K562 (cell line): Measurements from ENCODE around the gene SNX30. TPM values are rescaled to one million over a fixed set of nuclear protein-coding genes. Genes with fewer than 3 reads are reported as not detected.

ENCODE experiments used
- CBFB ChIP-seq: sonication (generic); formaldehyde crosslinking; IDR thresholded peaks from 2 replicates; pipeline ENCODE4 v1.4.0; 2020; ENCODE audit warnings: mild to moderate bottlenecking, missing genetic modification reagents
- DACH1 ChIP-seq: fragments of 450-650 bp; IDR thresholded peaks from 2 replicates; pipeline ENCODE4 v1.6.1; 2018; ENCODE audit not compliant: partially characterized antibody
- DIDO1 ChIP-seq: fragments of 450-650 bp; IDR thresholded peaks from 2 replicates; pipeline ENCODE4 v1.6.1; 2016; ENCODE audit warnings: low read depth, missing biosample characterization, missing genetic modification characterization
- ESRRA ChIP-seq: fragments of 450-650 bp; IDR thresholded peaks from 2 replicates; pipeline ENCODE4 v1.6.1; 2014; ENCODE audit warnings: low read depth, mild to moderate bottlenecking, moderate library complexity, borderline replicate concordance
- GABPA ChIP-seq: fragments of 200-800 bp; sonication (Bioruptor generic); conservative IDR thresholded peaks from 2 replicates; pipeline ENCODE4 v1.6.1; 2016; ENCODE audit warnings: low read depth, missing genetic modification characterization, missing compliant biosample characterization
- GTF3C2 ChIP-seq: IDR thresholded peaks from 3 replicates; pipeline ENCODE4 v1.6.1; 2011; ENCODE audit warnings: borderline replicate concordance, mild to moderate bottlenecking, moderate library complexity; ENCODE audit not compliant: insufficient read length; ENCODE audit errors: extremely low read depth
- HDAC2 ChIP-seq: fragments of 450-650 bp; IDR thresholded peaks from 2 replicates; pipeline ENCODE4 v1.6.1; 2016; ENCODE audit warnings: mild to moderate bottlenecking
- HEY1 ChIP-seq: fragments of 250-450 bp; sonication (Bioruptor Pico); IDR thresholded peaks from 2 replicates; pipeline ENCODE4 v1.5.0; 2020; ENCODE audit warnings: mild to moderate bottlenecking, moderate library complexity, borderline replicate concordance
- KDM4B ChIP-seq, 2 experiments: fragments of 450-650 bp in 1 of 2; sonication (generic) in 1 of 2; IDR thresholded peaks; 2 replicates each; pipeline ENCODE4 v1.6.1; 2016 to 2017; ENCODE audit warnings: borderline replicate concordance in 2 of 2, antibody characterized with exemption in 1 of 2, low read depth in 1 of 2, mild to moderate bottlenecking in 1 of 2
- MCM5 ChIP-seq: fragments of 450-650 bp; IDR thresholded peaks from 2 replicates; pipeline ENCODE4 v1.6.1; 2016; ENCODE audit warnings: low read depth
- NR2F6 ChIP-seq: fragments of 450-650 bp; formaldehyde crosslinking; IDR thresholded peaks from 2 replicates; pipeline ENCODE4 v1.4.0; 2020; ENCODE audit warnings: mild to moderate bottlenecking
- RBM39 ChIP-seq: fragments of 200-400 bp; formaldehyde crosslinking; optimal IDR thresholded peaks from 2 replicates; pipeline ENCODE3; 2018; ENCODE audit warnings: low read depth, low read length
- SRSF3 ChIP-seq: fragments of 200-400 bp; formaldehyde crosslinking; IDR thresholded peaks from 2 replicates; pipeline ENCODE4 v1.6.1; 2016; ENCODE audit warnings: mild to moderate bottlenecking, low read length, moderate library complexity; ENCODE audit not compliant: insufficient read depth
- TAF9B ChIP-seq: fragments of 450-650 bp; IDR thresholded peaks from 2 replicates; pipeline ENCODE4 v1.6.1; 2018; ENCODE audit warnings: mild to moderate bottlenecking; ENCODE audit not compliant: partially characterized antibody
- TFAP4 ChIP-seq: sonication (generic); formaldehyde crosslinking; IDR thresholded peaks from 2 replicates; pipeline ENCODE4 v1.8.0; 2022; ENCODE audit warnings: missing genetic modification reagents, mild to moderate bottlenecking, moderate library complexity, borderline replicate concordance
- ZBTB2 ChIP-seq: fragments of 450-650 bp; IDR thresholded peaks from 2 replicates; pipeline ENCODE4 v1.6.1; 2016; ENCODE audit warnings: antibody characterized with exemption
- ZBTB34 ChIP-seq: fragments of 250-450 bp; sonication (Bioruptor Pico); IDR thresholded peaks from 2 replicates; pipeline ENCODE4 v1.8.0; 2021; ENCODE audit warnings: mild to moderate bottlenecking, moderate library complexity
- ZBTB43 ChIP-seq: sonication (generic); formaldehyde crosslinking; IDR thresholded peaks from 2 replicates; pipeline ENCODE4 v1.8.0; 2023; ENCODE audit warnings: mild to moderate bottlenecking, missing genetic modification reagents
- ZNF583 ChIP-seq: fragments of 250-450 bp; sonication (Bioruptor Pico); IDR thresholded peaks from 2 replicates; pipeline ENCODE4 v1.4.0; 2020
- ZNF707 ChIP-seq: fragments of 250-450 bp; sonication (Bioruptor Pico); conservative IDR thresholded peaks from 2 replicates; pipeline ENCODE4 v1.8.0; 2022; ENCODE audit warnings: inconsistent platforms, mild to moderate bottlenecking, moderate library complexity
- ZNF76 ChIP-seq: fragments of 250-450 bp; sonication (Bioruptor Pico); IDR thresholded peaks from 2 replicates; pipeline ENCODE4 v1.4.0; 2020; ENCODE audit warnings: mild to moderate bottlenecking, moderate library complexity, borderline replicate concordance
- polyA plus RNA-seq, 8 experiments: library from polyadenylated mRNA; depleted of rRNA in 4 of 8; stranded (reverse) in 5 of 8; unstranded in 3 of 8; fragments of >200 nt; fragmentation: Nextera tagmentation in 2 of 8; fragmentation: Illumina TruSeq in 1 of 8; extraction: Ambion mirVana in 2 of 8; extraction: Trizol in 1 of 8; gene quantifications; 2 replicates each; pipeline versions ENCODE4 v1.2.1 to v1.2.3, GENCODE V29; 2011 to 2014; ENCODE audit warnings: inconsistent platforms in 1 of 8, missing spikeins in 1 of 8
- total RNA-seq, 7 experiments: library from RNA; depleted of rRNA in 6 of 7; stranded (reverse); fragments of >200 nt in 6 of 7; fragmentation: Illumina TruSeq in 2 of 7; extraction: Trizol in 2 of 7; gene quantifications; 2 replicates each; pipeline versions ENCODE4 v1.2.1 to v1.2.3, GENCODE V29; 2011 to 2021; ENCODE audit warnings: low replicate concordance in 1 of 7

SNX30 gene
- total and polyA plus RNA-seq, 9 of the 15 experiments (the other 6 are each of a cell fraction or from before 2014, with no cell fraction given) = 0.76 to 5.9 (median 3.3) TPM

GRCh38 chr9:112717661-112718331 lies 32.8 kb upstream of the SNX30 start, which contains the start of gene INIP (continued):
- TF ChIP-seq TFAP4 (CRISPR knock-in tag) = peak; percentile 53
- no peak for TF ChIP-seq ZBTB34 (CRISPR knock-in tag)
- no peak for TF ChIP-seq ZNF707 (CRISPR knock-in tag)
- no peak for TF ChIP-seq GTF3C2
- TF ChIP-seq RBM39 = no peak
- no peak for TF ChIP-seq ZBTB43 (CRISPR knock-in tag)
- TF ChIP-seq ZNF583 (CRISPR knock-in tag) = no peak
- TF ChIP-seq CBFB (CRISPR knock-in tag) = no peak
- TF ChIP-seq ESRRA = peak; percentile 80
- TF ChIP-seq GABPA = peak; percentile 94
- peak; percentile 55; the same call in 1 of the 2 replicates for TF ChIP-seq DIDO1 (tag)
- no peak for TF ChIP-seq MCM5
- no peak for TF ChIP-seq ZNF76
- TF ChIP-seq KDM4B (IDR thresholded peaks at IDR 0.05; ENCODE audit: borderline replicate concordance in 2 of 2, low read depth in 1 of 2) = peak in 1 of 2 experiments; percentile 83; a peak in 2 of 4 replicates
- no peak for TF ChIP-seq ZBTB2
- no peak for TF ChIP-seq NR2F6
- no peak for TF ChIP-seq TAF9B
- no peak for TF ChIP-seq DACH1
- no peak for TF ChIP-seq HEY1 (CRISPR knock-in tag)
- TF ChIP-seq HDAC2 = peak; percentile 90
- no peak for TF ChIP-seq SRSF3
